Trophoblast cell (in vitro differentiated cells and primary cell): ENCODE measurements around the gene BLM. TPM values are rescaled to one million over a fixed set of nuclear protein-coding genes. Genes with fewer than 3 reads are reported as not detected.
"Not testable (repeated sequence)": the region's sequence is repeated elsewhere in the genome, so short reads cannot be mapped to it uniquely, and the experiment has no call there.

Experiments used
- DNase-seq, 2 donors: peaks; one replicate each; pipeline ENCODE4 v3.0.0-alpha.2; 2016
- H2AFZ ChIP-seq: 2 replicates; pipeline ENCODE4 v1.6.1; 2013; ENCODE audit warnings: low read length, moderate library complexity, mild to moderate bottlenecking; ENCODE audit not compliant: insufficient read depth, poor library complexity
- H2AK5ac ChIP-seq: 2 replicates; pipeline ENCODE4 v1.6.1; 2013; ENCODE audit warnings: mild to moderate bottlenecking, low read length
- H2BK120ac ChIP-seq: 2 replicates; pipeline ENCODE4 v1.6.1; 2013; ENCODE audit warnings: low read length, mild to moderate bottlenecking, moderate library complexity; ENCODE audit not compliant: insufficient read depth, poor library complexity
- H2BK12ac ChIP-seq: 2 replicates; pipeline ENCODE4 v1.6.1; 2013; ENCODE audit warnings: mild to moderate bottlenecking, low read length, moderate library complexity
- H2BK5ac ChIP-seq: 2 replicates; pipeline ENCODE4 v1.6.1; 2013; ENCODE audit warnings: low read length, low read depth, moderate library complexity, mild to moderate bottlenecking; ENCODE audit not compliant: poor library complexity
- H3K14ac ChIP-seq: 2 replicates; pipeline ENCODE4 v1.6.1; 2013; ENCODE audit warnings: mild to moderate bottlenecking, low read length
- H3K18ac ChIP-seq: 2 replicates; pipeline ENCODE4 v1.6.1; 2013; ENCODE audit warnings: mild to moderate bottlenecking, low read length
- H3K23ac ChIP-seq: 2 replicates; pipeline ENCODE4 v1.6.1; 2013; ENCODE audit warnings: low read length
- H3K27ac ChIP-seq: 2 replicates; pipeline ENCODE4 v1.5.1; 2013; ENCODE audit warnings: low read depth, mild to moderate bottlenecking, inconsistent platforms, low read length, moderate library complexity
- H3K27me3 ChIP-seq: 2 replicates; pipeline ENCODE4 v1.6.1; 2013; ENCODE audit warnings: inconsistent platforms, mild to moderate bottlenecking, low read length, moderate library complexity; ENCODE audit not compliant: insufficient read depth
- H3K36me3 ChIP-seq, 2 experiments: 1 replicate in 1 of 2; 2 replicates in 1 of 2; pipeline ENCODE4 v1.6.1; 2013; ENCODE audit warnings: low read length in 2 of 2, mild to moderate bottlenecking in 2 of 2, moderate library complexity in 1 of 2; ENCODE audit not compliant: insufficient read depth in 2 of 2, control insufficient read depth in 1 of 2
- H3K4ac ChIP-seq: 2 replicates; pipeline ENCODE4 v1.6.1; 2013; ENCODE audit warnings: low read depth, mild to moderate bottlenecking, low read length, moderate library complexity
- H3K4me1 ChIP-seq, 2 experiments: 1 replicate in 1 of 2; 2 replicates in 1 of 2; pipeline ENCODE4 v1.6.1; 2013; ENCODE audit warnings: low read length in 2 of 2, mild to moderate bottlenecking in 2 of 2, moderate library complexity in 1 of 2; ENCODE audit not compliant: insufficient read depth in 2 of 2, control insufficient read depth in 1 of 2
- H3K4me2 ChIP-seq: 2 replicates; pipeline ENCODE4 v1.6.1; 2013; ENCODE audit warnings: inconsistent platforms, mild to moderate bottlenecking, low read length, moderate library complexity
- H3K4me3 ChIP-seq: 2 replicates; pipeline ENCODE4 v1.5.1; 2013; ENCODE audit warnings: mild to moderate bottlenecking, low read depth, low read length, inconsistent platforms
- H3K79me1 ChIP-seq: one replicate; pipeline ENCODE4 v1.6.1; 2013; ENCODE audit warnings: low read length
- H3K79me2 ChIP-seq: 2 replicates; pipeline ENCODE4 v1.6.1; 2013; ENCODE audit warnings: low read length, mild to moderate bottlenecking; ENCODE audit not compliant: control insufficient read depth, insufficient read depth, poor library complexity
- H3K9ac ChIP-seq: 2 replicates; pipeline ENCODE4 v1.6.1; 2013; ENCODE audit warnings: mild to moderate bottlenecking, low read length
- H3K9me3 ChIP-seq: 2 replicates; pipeline ENCODE4 v1.6.1; 2013; ENCODE audit warnings: low read depth, mild to moderate bottlenecking, control low read depth, inconsistent platforms, low read length; ENCODE audit not compliant: insufficient read depth
- H4K12ac ChIP-seq: 2 replicates; pipeline ENCODE4 v1.6.1; 2013; ENCODE audit warnings: low read depth, mild to moderate bottlenecking, low read length, moderate library complexity
- H4K8ac ChIP-seq: 2 replicates; pipeline ENCODE4 v1.6.1; 2013; ENCODE audit warnings: low read depth, mild to moderate bottlenecking, low read length, moderate library complexity
- H4K91ac ChIP-seq: one replicate; pipeline ENCODE4 v1.6.1; 2013; ENCODE audit warnings: low read depth, mild to moderate bottlenecking, low read length, moderate library complexity
- WGBS: extraction: QIAGEN DNeasy Blood & Tissue Kit; methylation state at CpG from one replicate; pipeline ENCODE4 v1.1.7; 2013; ENCODE audit warnings: missing lambda C conversion rate; ENCODE audit not compliant: insufficient read length, insufficient coverage; ENCODE audit errors: extremely low coverage; 5-methylcytosine and 5-hydroxymethylcytosine counted together
- polyA plus RNA-seq: library from polyadenylated mRNA; stranded (reverse); fragments of 200-250 nt; gene quantifications from 2 replicates; pipeline ENCODE4 v1.2.3, GENCODE V29; 2013

BLM gene
- polyA plus RNA-seq: 15.0 and 15.9 TPM in 2 replicates

- Histone ChIP-seq H3K4me2 (peak within 1 kb of the TSS; percentile 80), H3K14ac (peak within 1 kb of the TSS; percentile 80), H2BK120ac (peak within 1 kb of the TSS; percentile 6), H2AFZ (peak within 1 kb of the TSS; percentile 41), H3K27me3 (no peaks in the 10 kb centered on the region), H3K36me3 (no peaks in the 10 kb centered on the region), H3K79me1 (peaks cover 6% of the 10 kb centered on the region), H3K18ac (peak within 1 kb of the TSS; percentile 67), H3K4ac (peak within 1 kb of the TSS; percentile 56), H3K27ac (peak within 1 kb of the TSS; percentile 58), H4K91ac (peak within 1 kb of the TSS; percentile 58), H3K4me3 (peak within 1 kb of the TSS; percentile 90), H3K9ac (peak within 1 kb of the TSS; percentile 97), H2BK12ac (no peak within 1 kb of the TSS), H4K12ac (peak within 1 kb of the TSS; percentile 46), H2AK5ac (peak within 1 kb of the TSS; percentile 60), H3K9me3 (no peaks in the 10 kb centered on the region), H3K79me2 (peaks cover 8% of the 10 kb centered on the region), H3K4me1 (no peaks in the 10 kb centered on the region), H4K8ac (peak within 1 kb of the TSS; percentile 95), H3K23ac (no peak within 1 kb of the TSS), H2BK5ac (peak within 1 kb of the TSS; percentile 15)
- DNase-seq: peak; percentile 96 to 98
- no CpG with 5 or more reads among the region's 65 CpGs for WGBS
Observed at GRCh38 chr15:90716976-90717821, at the start of gene BLM. Gene BLM, plus strand, starts transcription at chr15:90717346. Its CDS starts 30,047 bp downstream, at chr15:90747393.

- not testable (repeated sequence) for H3K4me3 ChIP-seq, H3K79me1 ChIP-seq, H3K36me3 ChIP-seq, H4K12ac ChIP-seq, H3K27me3 ChIP-seq, H3K9ac ChIP-seq, H3K4me1 ChIP-seq, H3K27ac ChIP-seq, H3K4ac ChIP-seq, H3K4me2 ChIP-seq, H2BK5ac ChIP-seq, H3K18ac ChIP-seq, H2AFZ ChIP-seq, H4K8ac ChIP-seq, H2BK12ac ChIP-seq, H3K79me2 ChIP-seq, H3K9me3 ChIP-seq, H3K14ac ChIP-seq, H2BK120ac ChIP-seq, DNase-seq, H4K91ac ChIP-seq, H3K23ac ChIP-seq, H2AK5ac ChIP-seq
- WGBS: no CpG with 5 or more reads among the region's 7 CpGs
Observed at GRCh38 chr15:90667755-90668345, 49.3 kb upstream of the BLM start.

- H2BK120ac ChIP-seq, H3K4me3 ChIP-seq, H2BK5ac ChIP-seq, H3K23ac ChIP-seq, H2AK5ac ChIP-seq, H4K91ac ChIP-seq, H3K18ac ChIP-seq, H3K79me2 ChIP-seq, H3K14ac ChIP-seq, H3K27ac ChIP-seq, H3K79me1 ChIP-seq, H4K12ac ChIP-seq, H3K27me3 ChIP-seq, H4K8ac ChIP-seq, H2BK12ac ChIP-seq, H3K36me3 ChIP-seq, H3K4me1 ChIP-seq, H3K9me3 ChIP-seq, DNase-seq, H3K9ac ChIP-seq, H3K4me2 ChIP-seq, H3K4ac ChIP-seq, H2AFZ ChIP-seq: not testable (repeated sequence)
- no CpG with 5 or more reads among the region's 8 CpGs for WGBS
Observed at GRCh38 chr15:90670631-90671030, 46.5 kb upstream of the BLM start.

GRCh38 chr15:90671216-90671615, 45.9 kb upstream of the BLM start:
- Histone ChIP-seq H2BK5ac (no peak overlapping the region), H2AK5ac (no peak overlapping the region), H3K4me1 (no peaks in the 10 kb centered on the region), H4K91ac (no peak overlapping the region), H3K27me3 (no peaks in the 10 kb centered on the region), H4K12ac (no peak overlapping the region), H3K4me3 (no peak overlapping the region), H3K14ac (no peak overlapping the region), H2AFZ (no peak overlapping the region), H2BK120ac (no peak overlapping the region), H3K79me1 (no peaks in the 10 kb centered on the region), H3K18ac (no peak overlapping the region), H3K4ac (no peak overlapping the region), H3K36me3 (no peaks in the 10 kb centered on the region), H3K4me2 (no peak overlapping the region), H3K9me3 (peaks cover 2% of the 10 kb centered on the region), H3K27ac (no peak overlapping the region), H3K79me2 (no peaks in the 10 kb centered on the region), H3K9ac (no peak overlapping the region), H2BK12ac (no peak overlapping the region), H4K8ac (no peak overlapping the region), H3K23ac (no peak overlapping the region)
- DNase-seq: no peak
- WGBS: no CpG with 5 or more reads among the region's 4 CpGs
